GM12865 (cell line): ENCODE results near the gene ACKR1.

ENCODE experiments used
- DNase-seq: peaks from one replicate; pipeline ENCODE4 v3.0.0; 2010; ENCODE audit warnings: low read depth
- H3K4me3 ChIP-seq: 2 replicates; pipeline ENCODE4 v1.5.1; 2011; ENCODE audit warnings: mild to moderate bottlenecking, low read depth, low read length, control low read depth
- TF ChIP-seq, protein P1 (sequence below): IDR thresholded peaks from 2 replicates; pipeline ENCODE4 v1.5.1; 2011; ENCODE audit warnings: low read length, control low read depth, low read depth, inconsistent platforms; ENCODE audit not compliant: insufficient read depth; ENCODE audit errors: missing control alignments

ACKR1 gene

GRCh38 chr1:159199901-159200300 lies 4.8 kb upstream of the ACKR1 start:
- no peak for DNase-seq
- TF ChIP-seq, protein P1, sequence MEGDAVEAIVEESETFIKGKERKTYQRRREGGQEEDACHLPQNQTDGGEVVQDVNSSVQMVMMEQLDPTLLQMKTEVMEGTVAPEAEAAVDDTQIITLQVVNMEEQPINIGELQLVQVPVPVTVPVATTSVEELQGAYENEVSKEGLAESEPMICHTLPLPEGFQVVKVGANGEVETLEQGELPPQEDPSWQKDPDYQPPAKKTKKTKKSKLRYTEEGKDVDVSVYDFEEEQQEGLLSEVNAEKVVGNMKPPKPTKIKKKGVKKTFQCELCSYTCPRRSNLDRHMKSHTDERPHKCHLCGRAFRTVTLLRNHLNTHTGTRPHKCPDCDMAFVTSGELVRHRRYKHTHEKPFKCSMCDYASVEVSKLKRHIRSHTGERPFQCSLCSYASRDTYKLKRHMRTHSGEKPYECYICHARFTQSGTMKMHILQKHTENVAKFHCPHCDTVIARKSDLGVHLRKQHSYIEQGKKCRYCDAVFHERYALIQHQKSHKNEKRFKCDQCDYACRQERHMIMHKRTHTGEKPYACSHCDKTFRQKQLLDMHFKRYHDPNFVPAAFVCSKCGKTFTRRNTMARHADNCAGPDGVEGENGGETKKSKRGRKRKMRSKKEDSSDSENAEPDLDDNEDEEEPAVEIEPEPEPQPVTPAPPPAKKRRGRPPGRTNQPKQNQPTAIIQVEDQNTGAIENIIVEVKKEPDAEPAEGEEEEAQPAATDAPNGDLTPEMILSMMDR, result no peak
- H3K4me3 ChIP-seq, result no peak overlapping the region

DNA sequence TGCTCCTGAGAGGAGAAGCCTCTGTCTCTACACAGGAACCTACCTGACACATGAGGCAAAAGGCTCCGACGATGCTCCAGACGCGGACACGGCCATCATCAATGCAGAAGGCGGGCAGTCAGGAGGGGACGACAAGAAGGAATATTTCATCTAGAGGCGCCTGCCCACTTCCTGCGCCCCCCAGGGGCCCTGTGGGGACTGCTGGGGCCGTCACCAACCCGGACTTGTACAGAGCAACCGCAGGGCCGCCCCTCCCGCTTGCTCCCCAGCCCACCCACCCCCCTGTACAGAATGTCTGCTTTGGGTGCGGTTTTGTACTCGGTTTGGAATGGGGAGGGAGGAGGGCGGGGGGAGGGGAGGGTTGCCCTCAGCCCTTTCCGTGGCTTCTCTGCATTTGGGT lies 3.9 kb upstream of the ACKR1 start:
- TF ChIP-seq, protein P1, result no peak
- no peak overlapping the region for H3K4me3 ChIP-seq
- no peak for DNase-seq

GRCh38 chr1:159201642-159202041 lies 3.0 kb upstream of the ACKR1 start:
- no peak overlapping the region for H3K4me3 ChIP-seq

DNA sequence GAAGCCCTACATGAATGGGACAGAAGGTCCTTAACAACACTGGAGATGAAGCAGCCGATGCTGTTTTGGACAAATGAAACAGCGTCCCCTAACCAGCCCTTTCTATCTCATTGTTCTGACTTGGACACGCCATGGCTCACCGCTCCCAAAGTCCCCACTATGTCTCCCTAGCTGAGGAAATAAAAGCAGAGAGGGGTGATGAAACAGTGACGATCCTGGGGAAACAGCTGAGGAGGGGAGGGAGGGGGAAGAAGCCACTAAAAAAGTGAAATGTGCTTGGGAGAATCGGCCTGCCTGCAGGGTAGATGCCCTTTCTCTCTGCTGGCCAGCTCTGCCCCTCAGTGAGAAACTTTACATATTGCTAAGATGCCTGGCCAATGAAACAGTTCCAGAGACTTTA lies 1.1 kb upstream of the ACKR1 start:
- no peak for DNase-seq
- TF ChIP-seq, protein P1, result no peak
- no peak overlapping the region for H3K4me3 ChIP-seq

More at GRCh38 chr1:159201642-159202041, 3.0 kb upstream of the ACKR1 start:
- TF ChIP-seq, protein P1, result no peak
- no peak for DNase-seq

DNA sequence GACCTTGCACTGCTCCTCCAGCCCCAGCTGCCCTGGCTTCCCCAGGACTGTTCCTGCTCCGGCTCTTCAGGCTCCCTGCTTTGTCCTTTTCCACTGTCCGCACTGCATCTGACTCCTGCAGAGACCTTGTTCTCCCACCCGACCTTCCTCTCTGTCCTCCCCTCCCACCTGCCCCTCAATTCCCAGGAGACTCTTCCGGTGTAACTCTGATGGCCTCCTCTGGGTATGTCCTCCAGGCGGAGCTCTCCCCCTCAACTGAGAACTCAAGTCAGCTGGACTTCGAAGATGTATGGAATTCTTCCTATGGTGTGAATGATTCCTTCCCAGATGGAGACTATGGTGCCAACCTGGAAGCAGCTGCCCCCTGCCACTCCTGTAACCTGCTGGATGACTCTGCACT lies 550 bp downstream of the ACKR1 start:
- TF ChIP-seq, protein P1, result no peak
- no peak for DNase-seq
- H3K4me3 ChIP-seq, result 0 out of 2 replicates have a peak overlapping the region, but pooled peaks have one; percentile 15

- DNase-seq, result no peak
- H3K4me3 ChIP-seq, result no peak overlapping the region
- TF ChIP-seq, protein P1, result no peak
Observed at GRCh38 chr1:159206110-159206509, 1.4 kb downstream of the ACKR1 start.

- TF ChIP-seq, protein P1, result no peak
- H3K4me3 ChIP-seq, result no peak overlapping the region
- peak; percentile 14 for DNase-seq
Observed at GRCh38 chr1:159207080-159207479, 2.4 kb downstream of the ACKR1 start.
